ENCODE measurements around the gene PBX3. TPM values are rescaled to one million over a fixed set of nuclear protein-coding genes. Genes with fewer than 3 reads are reported as not detected.

The PBX3 gene
- total and polyA plus RNA-seq, 10 donors, result 7.2 to 58.4 (median 34.1) TPM

- H3K9me3 ChIP-seq, result no peaks in the 10 kb centered on the region
- no peaks in the 10 kb centered on the region for H3K27me3 ChIP-seq (replicated peaks in 1 of 7)
- H3K36me3 ChIP-seq, result no peaks in the 10 kb centered on the region
- peaks cover 16 to 67% (median 46%) of the 10 kb centered on the region in 6 donors for H3K4me1 ChIP-seq
- intact Hi-C loops (cut with DNase I; ENCODE audit: low total_unique reads), result no loop called here
- peak; percentile 83 for DNase-seq
- peak overlapping the region; percentile 66 to 94 (median 90) for H3K4me3 ChIP-seq
- WGBS, 5 donors, result 12 to 24% (median 17%) methylated on average over 30 of the region's 30 CpGs
- TF ChIP-seq POLR2AphosphoS5 (IDR thresholded peaks at IDR 0.05), result peak in 2 of 3 donors; percentile 3 to 6
- no peak for TF ChIP-seq POLR2A (IDR thresholded peaks at IDR 0.05)
- peak overlapping the region; percentile 71 to 94 (median 92) for H3K27ac ChIP-seq
These were observed 1.4 kb downstream of the PBX3 start for GRCh38 chr9:125748446-125749099.

- Histone ChIP-seq H3K27me3 (replicated peaks in 1 of 7) (no peaks in the 10 kb centered on the region), H3K9me3 (no peaks in the 10 kb centered on the region), H3K27ac (peak overlapping the region in 4 of 8 donors; percentile 46 to 93 (median 91)), H3K4me3 (peak overlapping the region in 7 of 8 donors; percentile 66 to 94 (median 90)), H3K36me3 (no peaks in the 10 kb centered on the region), H3K4me1 (peaks cover 16 to 76% (median 46%) of the 10 kb centered on the region in 6 donors)
- 65 to 86% (median 75%) methylated on average over 4 of the region's 4 CpGs for WGBS, 5 donors
- intact Hi-C loops (cut with DNase I; ENCODE audit: low total_unique reads), result no loop called here
- TF ChIP-seq CTCF (IDR thresholded peaks at IDR 0.05 in 8 of 11, conservative IDR thresholded peaks at IDR 0.05 in 3 of 11) (no peak), POLR2A (IDR thresholded peaks at IDR 0.05) (no peak), POLR2AphosphoS5 (IDR thresholded peaks at IDR 0.05) (no peak)
- DNase-seq, result no peak
These were observed 2.2 kb downstream of the PBX3 start for GRCh38 chr9:125749287-125749935.

- no peaks in the 10 kb centered on the region for H3K36me3 ChIP-seq
- TF ChIP-seq POLR2A (IDR thresholded peaks at IDR 0.05) (no peak), CTCF (IDR thresholded peaks at IDR 0.05 in 8 of 11, conservative IDR thresholded peaks at IDR 0.05 in 3 of 11) (no peak), POLR2AphosphoS5 (IDR thresholded peaks at IDR 0.05) (no peak)
- peak overlapping the region in 3 of 8 donors; percentile 32 to 47 (median 46) for H3K27ac ChIP-seq
- H3K4me1 ChIP-seq, result peaks cover 16 to 81% (median 46%) of the 10 kb centered on the region in 6 donors
- peak overlapping the region in 4 of 8 donors; percentile 12 to 94 (median 56) for H3K4me3 ChIP-seq
- no peaks in the 10 kb centered on the region for H3K27me3 ChIP-seq (replicated peaks in 1 of 7)
- intact Hi-C loops (cut with DNase I; ENCODE audit: low total_unique reads), result no loop called here
- H3K9me3 ChIP-seq, result no peaks in the 10 kb centered on the region
- no peak for DNase-seq
- 73 to 86% (median 78%) methylated on average over 4 of the region's 4 CpGs for WGBS, 5 donors
These were observed 2.9 kb downstream of the PBX3 start for GRCh38 chr9:125749951-125750626.

GRCh38 chr9:125750627-125751011, 3.4 kb downstream of the PBX3 start:
- Histone ChIP-seq H3K9me3 (no peaks in the 10 kb centered on the region), H3K4me1 (peaks cover 16 to 80% (median 43%) of the 10 kb centered on the region in 6 donors), H3K36me3 (no peaks in the 10 kb centered on the region), H3K27ac (peak overlapping the region in 3 of 8 donors; percentile 32 to 47 (median 46)), H3K27me3 (replicated peaks in 1 of 7) (no peaks in the 10 kb centered on the region), H3K4me3 (peak overlapping the region in 4 of 8 donors; percentile 12 to 94 (median 56))
- DNase-seq, result no peak
- intact Hi-C loops (cut with DNase I; ENCODE audit: low total_unique reads), result no loop called here
- 61 to 87% (median 74%) methylated on average over 6 of the region's 6 CpGs for WGBS, 5 donors
- no peak for TF ChIP-seq POLR2AphosphoS5 (IDR thresholded peaks at IDR 0.05)
- TF ChIP-seq POLR2A (IDR thresholded peaks at IDR 0.05), result no peak
- no peak for TF ChIP-seq CTCF (IDR thresholded peaks at IDR 0.05 in 8 of 11, conservative IDR thresholded peaks at IDR 0.05 in 3 of 11)
